Subcutaneous adipose tissue (tissue), 4 donors: ENCODE measurements around the gene SH3YL1. TPM values are rescaled to one million over a fixed set of nuclear protein-coding genes. Genes with fewer than 3 reads are reported as not detected.

ENCODE experiments used
- CTCF ChIP-seq: fragments of 450-650 bp; IDR thresholded peaks from one replicate; pipeline ENCODE4 v1.5.1; 2016; ENCODE audit warnings: low read depth, mild to moderate bottlenecking, control low read depth, antibody characterized with exemption, moderate library complexity
- total RNA-seq, 4 donors: library from RNA; depleted of rRNA; stranded (reverse); fragments of >200 nt; gene quantifications; one replicate each; pipeline ENCODE4 v1.1.0, GENCODE V29; 2016

Gene SH3YL1
- total RNA-seq, 4 donors from 2014 or later = 32.4 to 41.5 (median 33.8) TPM

DNA sequence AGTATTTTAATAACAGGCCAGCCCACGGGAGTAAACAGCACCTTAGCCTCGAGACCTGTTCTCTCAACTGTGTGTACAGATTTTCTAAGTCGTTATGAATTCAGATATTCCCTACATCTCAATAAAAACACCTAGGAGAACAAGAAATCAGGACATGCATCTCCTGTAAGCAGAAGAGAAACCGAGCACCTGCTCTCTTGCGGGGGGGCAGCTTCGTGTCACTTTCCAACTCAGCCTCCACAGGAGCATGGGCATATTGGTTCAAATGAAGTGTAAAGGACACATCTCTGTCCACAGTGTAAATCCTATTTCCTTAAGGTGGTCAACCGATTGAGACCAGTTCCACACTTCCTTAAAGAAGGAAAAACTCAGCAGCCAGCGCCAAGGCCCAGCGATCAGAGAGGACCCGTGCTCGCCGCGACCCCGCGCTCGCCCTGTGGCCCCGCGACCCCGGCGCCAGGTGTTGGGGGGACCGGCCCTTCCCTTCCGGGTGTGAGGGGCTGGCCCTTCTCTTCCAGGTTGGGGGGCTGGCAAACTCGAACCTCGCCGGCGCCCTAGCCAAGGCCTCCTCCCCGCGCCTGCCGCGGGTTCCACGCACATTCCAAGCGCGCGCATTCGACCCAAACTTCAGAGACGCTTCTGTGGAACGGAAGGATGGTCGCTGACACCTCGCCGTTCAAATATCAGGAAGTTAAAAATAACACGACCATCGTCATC, 652 bp downstream of the SH3YL1 start:
- TF ChIP-seq CTCF = no peak

DNA sequence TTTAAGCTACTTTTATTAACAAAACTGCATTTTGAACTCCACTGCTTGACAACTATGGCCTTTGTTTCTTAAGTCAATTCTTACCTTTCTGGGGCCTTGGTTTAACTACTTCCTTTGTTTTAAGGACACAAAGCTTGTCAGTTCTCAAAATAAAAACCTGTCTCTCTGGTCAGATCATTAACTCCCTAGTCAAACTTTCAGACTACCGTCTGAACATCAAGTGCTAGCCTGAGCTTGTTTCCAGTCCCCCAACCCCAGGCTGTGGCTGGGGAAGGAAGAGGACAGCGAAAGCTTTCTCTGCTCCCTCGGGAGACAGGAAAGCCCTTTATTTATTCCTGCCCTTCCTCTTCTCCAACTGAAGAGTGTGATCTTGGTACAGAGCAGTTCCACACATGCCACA, 1.7 kb downstream of the SH3YL1 start:
- no peak for TF ChIP-seq CTCF

- no peak for TF ChIP-seq CTCF
Observed at GRCh38 chr2:260507-261161, 3.2 kb downstream of the SH3YL1 start.

GRCh38 chr2:259789-260331, 4.0 kb downstream of the SH3YL1 start:
- TF ChIP-seq CTCF = no peak

GRCh38 chr2:258933-259332, 4.9 kb downstream of the SH3YL1 start:
- TF ChIP-seq CTCF = no peak

DNA sequence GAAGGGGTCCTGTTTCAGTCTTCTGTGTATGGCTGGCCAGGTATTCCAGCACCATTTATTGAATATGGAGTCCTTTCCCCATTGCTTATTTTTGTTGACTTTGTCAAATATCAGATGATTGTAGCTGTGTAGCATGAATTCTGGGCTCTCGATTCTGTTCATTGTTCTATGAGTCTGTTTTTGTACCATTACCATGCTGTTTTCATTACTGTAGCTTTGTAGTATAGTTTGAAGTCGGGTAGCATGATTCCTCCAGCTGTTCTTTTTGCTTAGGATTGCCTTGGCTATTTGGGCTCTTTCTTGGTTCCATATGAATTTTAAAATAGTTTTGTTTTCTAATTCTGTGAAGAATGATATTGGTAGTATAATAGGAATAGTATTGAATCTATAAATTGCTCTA, 6.0 kb downstream of the SH3YL1 start:
- no peak for TF ChIP-seq CTCF

GRCh38 chr2:257429-257828, 6.4 kb downstream of the SH3YL1 start:
- TF ChIP-seq CTCF = no peak
